D721Med (cell line): ENCODE measurements around the gene CCDC82.

Experiments used
- DNase-seq: peaks from one replicate; pipeline ENCODE4 v3.0.0; 2011; ENCODE audit warnings: low spot score; ENCODE audit not compliant: insufficient read length
- FAIRE-seq: peaks from 2 replicates; lab custom pipeline; 2011; peaks lifted over from hg19 to GRCh38; lab: Jason Lieb, UNC
- TF ChIP-seq, protein P1 (sequence below): IDR thresholded peaks from 2 replicates; pipeline ENCODE4 v1.5.1; 2012; ENCODE audit warnings: mild to moderate bottlenecking, control low read depth; ENCODE audit not compliant: insufficient read depth; ENCODE audit errors: missing control alignments

The CCDC82 gene

DNA sequence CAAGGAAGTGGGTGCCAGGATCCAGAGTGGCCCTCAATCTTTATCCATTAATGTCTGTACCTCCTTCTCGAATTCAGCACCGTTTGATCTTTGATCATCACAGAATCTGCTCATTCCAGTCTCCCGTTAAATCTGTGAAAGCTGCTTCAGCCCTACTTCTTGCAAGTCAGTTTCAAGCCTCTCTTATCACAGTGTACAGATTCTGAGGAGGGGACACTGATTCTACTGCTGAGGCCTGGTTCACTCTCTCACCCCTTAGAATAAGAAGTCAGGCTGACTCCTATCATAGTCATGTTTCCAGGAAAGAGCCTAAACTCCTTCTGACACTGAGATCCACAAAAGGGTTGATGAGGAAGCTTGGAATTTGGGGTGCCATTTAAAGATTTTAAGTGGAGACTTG, 85.7 kb downstream of the CCDC82 start:
- no peak for FAIRE-seq
- TF ChIP-seq, protein P1, sequence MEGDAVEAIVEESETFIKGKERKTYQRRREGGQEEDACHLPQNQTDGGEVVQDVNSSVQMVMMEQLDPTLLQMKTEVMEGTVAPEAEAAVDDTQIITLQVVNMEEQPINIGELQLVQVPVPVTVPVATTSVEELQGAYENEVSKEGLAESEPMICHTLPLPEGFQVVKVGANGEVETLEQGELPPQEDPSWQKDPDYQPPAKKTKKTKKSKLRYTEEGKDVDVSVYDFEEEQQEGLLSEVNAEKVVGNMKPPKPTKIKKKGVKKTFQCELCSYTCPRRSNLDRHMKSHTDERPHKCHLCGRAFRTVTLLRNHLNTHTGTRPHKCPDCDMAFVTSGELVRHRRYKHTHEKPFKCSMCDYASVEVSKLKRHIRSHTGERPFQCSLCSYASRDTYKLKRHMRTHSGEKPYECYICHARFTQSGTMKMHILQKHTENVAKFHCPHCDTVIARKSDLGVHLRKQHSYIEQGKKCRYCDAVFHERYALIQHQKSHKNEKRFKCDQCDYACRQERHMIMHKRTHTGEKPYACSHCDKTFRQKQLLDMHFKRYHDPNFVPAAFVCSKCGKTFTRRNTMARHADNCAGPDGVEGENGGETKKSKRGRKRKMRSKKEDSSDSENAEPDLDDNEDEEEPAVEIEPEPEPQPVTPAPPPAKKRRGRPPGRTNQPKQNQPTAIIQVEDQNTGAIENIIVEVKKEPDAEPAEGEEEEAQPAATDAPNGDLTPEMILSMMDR: no peak
- DNase-seq: no peak

DNA sequence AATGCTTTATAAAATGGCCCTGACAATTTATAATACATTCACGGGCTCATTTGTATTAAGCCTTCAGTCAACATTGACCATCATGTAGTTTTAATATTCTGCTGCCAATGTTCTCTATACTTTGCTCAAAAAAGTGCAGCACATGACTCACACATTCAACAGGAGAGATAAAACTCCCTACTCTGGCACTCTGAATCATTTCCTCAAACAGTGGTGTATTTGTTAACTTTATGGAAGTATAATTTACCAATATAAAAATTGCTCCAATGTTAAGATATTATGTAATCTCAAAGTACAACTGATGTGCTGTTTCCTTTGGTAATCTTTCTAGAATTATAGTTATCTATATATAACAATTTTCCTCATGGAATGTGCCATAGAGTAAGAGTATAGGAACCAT, 86.6 kb downstream of the CCDC82 start:
- no peak for FAIRE-seq
- DNase-seq: no peak
- TF ChIP-seq, protein P1: no peak
